Transverse colon (tissue), 4 donors: ENCODE data around the gene OR6Q1. TPM values are rescaled to one million over a fixed set of nuclear protein-coding genes. Genes with fewer than 3 reads are reported as not detected.

Experiments used
- DNase-seq: peaks from one replicate; pipeline ENCODE4 v3.0.0-alpha.2; 2019
- H3K27ac ChIP-seq, 4 donors: fragments of 200-600 bp; sonication (generic); 2 replicates each; pipeline ENCODE4 v1.5.1; 2016 to 2018; ENCODE audit warnings: inconsistent platforms in 4 of 4
- H3K27me3 ChIP-seq: fragments of 200-600 bp; sonication (generic); 2 replicates; pipeline ENCODE4 v1.5.1; 2017; ENCODE audit warnings: inconsistent platforms
- H3K36me3 ChIP-seq, 4 donors: fragments of 200-600 bp; sonication (generic); 2 replicates each; pipeline ENCODE4 v1.5.1; 2017 to 2019; ENCODE audit warnings: inconsistent platforms in 4 of 4
- H3K4me1 ChIP-seq, 4 donors: fragments of 200-600 bp; sonication (generic); 2 replicates each; pipeline ENCODE4 v1.5.1; 2017 to 2020; ENCODE audit warnings: inconsistent platforms in 4 of 4
- H3K4me3 ChIP-seq, 4 donors: fragments of 200-600 bp; sonication (generic); 1 replicate in 1 of 4; 2 replicates in 3 of 4; pipeline versions ENCODE4 v1.5.1 to v1.6.1; 2017 to 2019; ENCODE audit warnings: inconsistent platforms in 4 of 4
- H3K9me3 ChIP-seq, 2 donors: fragments of 200-600 bp; sonication (generic); 2 replicates each; pipeline ENCODE4 v1.5.1; 2017 to 2019; ENCODE audit warnings: inconsistent platforms in 2 of 2
- CTCF ChIP-seq, 5 experiments: fragments of 200-600 bp in 3 of 5; fragments of 450-650 bp in 2 of 5; sonication (generic) in 3 of 5; IDR thresholded peaks; 1 replicate in 2 of 5; 2 replicates in 3 of 5; pipeline ENCODE4 v1.5.1; 2016 to 2017; ENCODE audit warnings: antibody characterized with exemption in 5 of 5, inconsistent platforms in 3 of 5, mild to moderate bottlenecking in 2 of 5, moderate library complexity in 1 of 5
- EP300 ChIP-seq: sonication (generic); formaldehyde crosslinking; IDR thresholded peaks from one replicate; pipeline ENCODE4 v1.6.1; 2017; ENCODE audit warnings: antibody characterized with exemption, low read depth
- POLR2A ChIP-seq: fragments of 450-650 bp; IDR thresholded peaks from one replicate; pipeline ENCODE4 v1.6.1; 2016; ENCODE audit warnings: antibody characterized with exemption, mild to moderate bottlenecking, moderate library complexity
- POLR2AphosphoS5 ChIP-seq, 3 donors: sonication (generic); formaldehyde crosslinking; IDR thresholded peaks; one replicate each; pipeline ENCODE4 v1.6.1; 2016; ENCODE audit warnings: antibody characterized with exemption in 3 of 3
- WGBS, 2 donors: methylation state at CpG; one replicate each; pipeline ENCODE4 v1.1.5; 2018; ENCODE audit warnings: low coverage in 1 of 2; 5-methylcytosine and 5-hydroxymethylcytosine counted together
- in situ Hi-C, 4 donors: fragments of 200-750 bp; cut with MboI; loops; one replicate each; pipeline versions ENCODE4 v1.15.0 to v1.15.1; 2017; ENCODE audit warnings: low sequenced_read_pairs in 3 of 4, low pct_ligation_motif_present in 1 of 4, low pct_unique_long_range_greater_than_20kb in 1 of 4
- intact Hi-C: fragments of 100-400 bp; cut with DNase I; formaldehyde crosslinking; loops from one replicate; pipeline ENCODE4 v1.15.1; 2023; ENCODE audit warnings: low total_unique reads
- small RNA-seq, 4 donors: library from RNA; depleted of rRNA; stranded (forward); fragments of <200 nt; gene quantifications; one replicate each; pipeline ENCODE3, GENCODE V24; 2016
- total RNA-seq, 4 donors: library from RNA; depleted of rRNA; stranded (reverse); fragments of >200 nt; gene quantifications; one replicate each; pipeline ENCODE4 v1.1.0, GENCODE V29; 2016

Gene OR6Q1
- total RNA-seq, 4 donors from 2014 or later: not detected

GRCh38 chr11:58075781-58076180, 45.0 kb downstream of the OR6Q1 start:
- no peaks in the 10 kb centered on the region for H3K27me3 ChIP-seq
- TF ChIP-seq CTCF (IDR thresholded peaks at IDR 0.05) (no peak), EP300 (no peak), POLR2AphosphoS5 (IDR thresholded peaks at IDR 0.05) (no peak), POLR2A (no peak)
- WGBS, 2 donors: 28% methylated on average over 2 of the region's 2 CpGs; no CpG with 5 or more reads in 1 of the 2 donors
- no peaks in the 10 kb centered on the region for H3K36me3 ChIP-seq
- no peaks in the 10 kb centered on the region for H3K4me1 ChIP-seq
- intact Hi-C loops: no loop called here
- H3K4me3 ChIP-seq: no peak overlapping the region
- no peak overlapping the region for H3K27ac ChIP-seq
- H3K9me3 ChIP-seq: no peaks in the 10 kb centered on the region
- DNase-seq: no peak
- in situ Hi-C loops: no loop called here

Small RNA genes within 50 kb of the gene (small RNA-seq; reads per million reads assigned to genes)
- gene RNU6-899P: 0 reads per million in 4 donors

Other genes starting within 250 kb of the OR6Q1 start
- not detected for gene OR9Q1, start 7.1 kb upstream of the OR6Q1 start, total RNA-seq
- not detected for gene OR9I1, start 94.6 kb downstream of the OR6Q1 start, total RNA-seq
- not detected for gene OR9Q2, start 158.1 kb downstream of the OR6Q1 start, total RNA-seq
- not detected for gene OR1S2, start 173.2 kb downstream of the OR6Q1 start, total RNA-seq
- not detected for gene OR1S1, start 181.8 kb downstream of the OR6Q1 start, total RNA-seq
- not detected for gene OR10Q1, start 198.0 kb downstream of the OR6Q1 start, total RNA-seq
- gene OR10W1, start 237.3 kb downstream of the OR6Q1 start, total RNA-seq: not detected